RPMI7951 (cell line): ENCODE results near the gene SMAD5. TPM values are rescaled to one million over a fixed set of nuclear protein-coding genes. Genes with fewer than 3 reads are reported as not detected.

Source experiments
- DNase-seq: peaks from one replicate; pipeline ENCODE4 v3.0.0-alpha.2; 2012; ENCODE audit warnings: low read depth
- total RNA-seq: library from RNA; depleted of rRNA; stranded (reverse); fragments of >200 nt; shearing (Covaris generic); gene quantifications from 2 replicates; pipeline ENCODE4 v1.2.3, GENCODE V29; 2014

Gene SMAD5
- total RNA-seq, 1 experiment from 2014 or later = 41.8 TPM

- DNase-seq = no peak
Observed at GRCh38 chr5:136114414-136115125, 18.1 kb upstream of the SMAD5 start.

- no peak for DNase-seq
Observed at GRCh38 chr5:136115183-136115865, 17.3 kb upstream of the SMAD5 start.

GRCh38 chr5:136120529-136120928 is 12.1 kb upstream of the SMAD5 start:
- no peak for DNase-seq

GRCh38 chr5:136123236-136123768 is 9.3 kb upstream of the SMAD5 start:
- peak; percentile 1 for DNase-seq

GRCh38 chr5:136127560-136127959 is 5.1 kb upstream of the SMAD5 start:
- no peak for DNase-seq

GRCh38 chr5:136128481-136128880 is 4.2 kb upstream of the SMAD5 start:
- peak; percentile 1 for DNase-seq

GRCh38 chr5:136129445-136129844 is 3.2 kb upstream of the SMAD5 start:
- DNase-seq = no peak

- no peak for DNase-seq
Observed at GRCh38 chr5:136130581-136130980, 2.1 kb upstream of the SMAD5 start.

- peak; percentile 22 for DNase-seq
Observed at GRCh38 chr5:136132087-136132486, 558 bp upstream of the SMAD5 start.

GRCh38 chr5:136133222-136133921 is 727 bp downstream of the SMAD5 start:
- peak; percentile 54 for DNase-seq

GRCh38 chr5:136133922-136134379 is 1.3 kb downstream of the SMAD5 start:
- DNase-seq = no peak

GRCh38 chr5:136134653-136135052 is 2.0 kb downstream of the SMAD5 start:
- no peak for DNase-seq

- no peak for DNase-seq
Observed at GRCh38 chr5:136135536-136135935, 2.9 kb downstream of the SMAD5 start.

GRCh38 chr5:136137497-136138220 is 5.0 kb downstream of the SMAD5 start:
- DNase-seq = no peak

- DNase-seq = no peak
Observed at GRCh38 chr5:136141561-136141960, 8.9 kb downstream of the SMAD5 start.

GRCh38 chr5:136143312-136143711 is 10.7 kb downstream of the SMAD5 start:
- no peak for DNase-seq

- DNase-seq = no peak
Observed at GRCh38 chr5:136143763-136144162, 11.1 kb downstream of the SMAD5 start.

GRCh38 chr5:136145030-136145429 is 12.4 kb downstream of the SMAD5 start:
- no peak for DNase-seq

- no peak for DNase-seq
Observed at GRCh38 chr5:136146201-136146600, 13.6 kb downstream of the SMAD5 start.

- no peak for DNase-seq
Observed at GRCh38 chr5:136147632-136148031, 15.0 kb downstream of the SMAD5 start.

GRCh38 chr5:136149891-136150290 is 17.2 kb downstream of the SMAD5 start:
- DNase-seq = no peak
